ENCODE data around the gene RIPOR2. TPM values are rescaled to one million over a fixed set of nuclear protein-coding genes. Genes with fewer than 3 reads are reported as not detected.
A peak's percentile ranks its signal among the peaks of the same experiment; 100 is the strongest.
"Not testable (repeated sequence)": the region's sequence is repeated elsewhere in the genome, so short reads cannot be mapped to it uniquely, and the experiment has no call there.

The RIPOR2 gene
- total RNA-seq, 4 donors from 2014 or later = 5.2 to 34.0 (median 21.2) TPM

- Histone ChIP-seq H3K27ac (no peak overlapping the region), H3K27me3 (no peaks in the 10 kb centered on the region), H3K4me1 (peaks cover 36 to 40% of the 10 kb centered on the region in 2 donors), H3K4me3 (no peak overlapping the region), H3K36me3 (no peaks in the 10 kb centered on the region), H3K9me3 (no peaks in the 10 kb centered on the region)
- in situ Hi-C loops (cut with MboI; ENCODE audit: low sequenced_read_pairs in 4 of 4) (no loop called here), intact Hi-C loops (cut with DNase I; ENCODE audit: low total_unique reads) (loop anchor here (5.0 kb wide), 2 partner anchors 91 to 139 kb away; no protein-coding TSS in a partner anchor)
- DNase-seq (no peak), ATAC-seq (no peak)
- TF ChIP-seq CTCF (IDR thresholded peaks at IDR 0.05 in 4 of 5, conservative IDR thresholded peaks at IDR 0.05 in 1 of 5) = no peak
- no peak for TF ChIP-seq POLR2A (IDR thresholded peaks at IDR 0.05)
Measured at GRCh38 chr6:24916496-24916895, 19.3 kb downstream of the RIPOR2 start.

GRCh38 chr6:24915641-24916040 lies 20.1 kb downstream of the RIPOR2 start:
- TF ChIP-seq CTCF (IDR thresholded peaks at IDR 0.05 in 4 of 5, conservative IDR thresholded peaks at IDR 0.05 in 1 of 5) = no peak
- no peak for TF ChIP-seq POLR2A (IDR thresholded peaks at IDR 0.05)
- ATAC-seq (no peak), DNase-seq (no peak)
- Histone ChIP-seq H3K4me1 (peaks cover 38 to 44% of the 10 kb centered on the region in 2 donors), H3K27ac (no peak overlapping the region), H3K36me3 (no peaks in the 10 kb centered on the region), H3K9me3 (no peaks in the 10 kb centered on the region), H3K27me3 (no peaks in the 10 kb centered on the region), H3K4me3 (no peak overlapping the region)
- intact Hi-C loops (cut with DNase I; ENCODE audit: low total_unique reads) (loop anchor here (5.0 kb wide), 2 partner anchors 92 to 138 kb away; no protein-coding TSS in a partner anchor), in situ Hi-C loops (cut with MboI; ENCODE audit: low sequenced_read_pairs in 4 of 4) (no loop called here)

GRCh38 chr6:24914082-24914481 lies 21.7 kb downstream of the RIPOR2 start:
- H3K4me3 ChIP-seq; H3K27me3 ChIP-seq; DNase-seq; in situ Hi-C loops (cut with MboI; ENCODE audit: low sequenced_read_pairs in 4 of 4); H3K27ac ChIP-seq; H3K36me3 ChIP-seq; H3K9me3 ChIP-seq; ATAC-seq: not testable (repeated sequence)
- peaks cover 25 to 39% of the 10 kb centered on the region in 2 donors for H3K4me1 ChIP-seq
- intact Hi-C loops (cut with DNase I; ENCODE audit: low total_unique reads) = loop anchor here (5.0 kb wide), 1 partner anchor 78 kb away; no protein-coding TSS in a partner anchor

- H3K4me1 ChIP-seq = peaks cover 28 to 40% of the 10 kb centered on the region in 2 donors
- in situ Hi-C loops (cut with MboI; ENCODE audit: low sequenced_read_pairs in 4 of 4) = no loop called here
- DNase-seq = no peak
- peak overlapping the region in 3 of 4 donors; percentile 59 to 73 (median 70) for H3K4me3 ChIP-seq
- intact Hi-C loops (cut with DNase I; ENCODE audit: low total_unique reads) = loop anchor here (5.0 kb wide), 1 partner anchor 80 kb away; no protein-coding TSS in a partner anchor
- TF ChIP-seq CTCF (IDR thresholded peaks at IDR 0.05 in 4 of 5, conservative IDR thresholded peaks at IDR 0.05 in 1 of 5) (no peak), POLR2A (IDR thresholded peaks at IDR 0.05) (no peak)
- peak overlapping the region in 3 of 4 donors; percentile 87 to 93 (median 90) for H3K27ac ChIP-seq
- H3K9me3 ChIP-seq = no peaks in the 10 kb centered on the region
- H3K36me3 ChIP-seq = no peaks in the 10 kb centered on the region
- ATAC-seq = no peak
- no peaks in the 10 kb centered on the region for H3K27me3 ChIP-seq
Measured at GRCh38 chr6:24911796-24912382, 23.9 kb downstream of the RIPOR2 start.

GRCh38 chr6:24910961-24911725 lies 24.6 kb downstream of the RIPOR2 start:
- intact Hi-C loops (cut with DNase I; ENCODE audit: low total_unique reads) (loop anchor here (5.0 kb wide), 1 partner anchor 81 kb away; no protein-coding TSS in a partner anchor), in situ Hi-C loops (cut with MboI; ENCODE audit: low sequenced_read_pairs in 4 of 4) (no loop called here)
- ATAC-seq (peak; percentile 61 to 69), DNase-seq (peak; percentile 66 to 85)
- Histone ChIP-seq H3K36me3 (no peaks in the 10 kb centered on the region), H3K9me3 (no peaks in the 10 kb centered on the region), H3K4me3 (peak overlapping the region; percentile 59 to 82 (median 72)), H3K4me1 (peaks cover 36% of the 10 kb centered on the region in 2 donors), H3K27me3 (no peaks in the 10 kb centered on the region), H3K27ac (peak overlapping the region; percentile 87 to 93 (median 89))
- TF ChIP-seq CTCF (IDR thresholded peaks at IDR 0.05 in 4 of 5, conservative IDR thresholded peaks at IDR 0.05 in 1 of 5) (no peak), POLR2A (IDR thresholded peaks at IDR 0.05) (peak; percentile 52 to 66)
